Stomach (tissue), 9 donors: Measurements from ENCODE around the gene DCTN5. TPM values are rescaled to one million over a fixed set of nuclear protein-coding genes. Genes with fewer than 3 reads are reported as not detected.
"Not testable (repeated sequence)": the region's sequence is repeated elsewhere in the genome, so short reads cannot be mapped to it uniquely, and the experiment has no call there.

Source experiments
- DNase-seq, 2 donors: peaks; one replicate each; pipeline versions ENCODE4 v3.0.0 to v3.0.0-alpha.2; 2013 to 2019
- H3K27ac ChIP-seq, 5 donors: fragments of 200-600 bp in 4 of 5; sonication (generic) in 4 of 5; one replicate each; pipeline ENCODE4 v1.5.1; 2013 to 2019; ENCODE audit warnings: mild to moderate bottlenecking in 1 of 5, moderate library complexity in 1 of 5
- H3K27me3 ChIP-seq, 3 donors: fragments of 200-600 bp; sonication (generic); one replicate each; pipeline ENCODE4 v1.5.1; 2017 to 2019; ENCODE audit warnings: mixed run types in 1 of 3
- H3K36me3 ChIP-seq, 4 donors: fragments of 200-600 bp; sonication (generic); 1 replicate in 3 of 4; 2 replicates in 1 of 4; pipeline ENCODE4 v1.5.1; 2016 to 2019
- H3K4me1 ChIP-seq, 4 donors: fragments of 200-600 bp; sonication (generic); one replicate each; pipeline ENCODE4 v1.5.1; 2016 to 2019
- H3K4me3 ChIP-seq, 4 donors: fragments of 200-600 bp; sonication (generic) in 3 of 4; one replicate each; pipeline ENCODE4 v1.5.1; 2016 to 2019; ENCODE audit warnings: mild to moderate bottlenecking in 1 of 4
- H3K9me3 ChIP-seq, 4 donors: fragments of 200-600 bp; sonication (generic); one replicate each; pipeline ENCODE4 v1.5.1; 2016 to 2019
- EP300 ChIP-seq: sonication (generic); formaldehyde crosslinking; IDR thresholded peaks from one replicate; pipeline ENCODE4 v1.6.1; 2017; ENCODE audit warnings: antibody characterized with exemption
- POLR2A ChIP-seq, 4 donors: fragments of 450-650 bp; IDR thresholded peaks; one replicate each; pipeline ENCODE4 v1.6.1; 2016; ENCODE audit warnings: antibody characterized with exemption in 4 of 4, control low read depth in 2 of 4, mild to moderate bottlenecking in 1 of 4, moderate library complexity in 1 of 4
- POLR2AphosphoS5 ChIP-seq, 3 donors: sonication (generic); formaldehyde crosslinking; IDR thresholded peaks; one replicate each; pipeline ENCODE4 v1.6.1; 2016; ENCODE audit warnings: antibody characterized with exemption in 3 of 3
- WGBS, 5 donors: extraction: QIAGEN DNeasy Blood & Tissue Kit in 3 of 5; methylation state at CpG; one replicate each; pipeline versions ENCODE4 v1.1.5 to v1.1.7; 2013 to 2018; 5-methylcytosine and 5-hydroxymethylcytosine counted together
- intact Hi-C: fragments of 100-400 bp; cut with DNase I; formaldehyde crosslinking; loops from one replicate; pipeline ENCODE4 v1.15.1; 2023; ENCODE audit warnings: low total_unique reads
- polyA plus RNA-seq, 3 donors: library from polyadenylated mRNA; stranded (reverse); fragments of 200-250 nt; gene quantifications; one replicate each; pipeline ENCODE4 v1.2.3, GENCODE V29; 2013
- total RNA-seq, 5 donors: library from RNA; depleted of rRNA; stranded (reverse); fragments of >200 nt; gene quantifications; one replicate each; pipeline versions ENCODE4 v1.1.0 to v1.2.3, GENCODE V29; 2014 to 2016
- TF ChIP-seq, protein P1 (sequence below), 7 experiments: fragments of 450-650 bp in 4 of 7; fragments of 200-600 bp in 3 of 7; sonication (generic) in 3 of 7; IDR thresholded peaks; one replicate each; pipeline ENCODE4 v1.5.1; 2016 to 2019; ENCODE audit warnings: antibody characterized with exemption in 7 of 7, control low read depth in 2 of 7, mild to moderate bottlenecking in 1 of 7
- donor health status: healthy with polysubstance abuse.
- donor health status: Bipolar disorder and iron deficiency.
- donor health status: healthy.

Gene DCTN5
- total and polyA plus RNA-seq, 8 donors: 3.5 to 47.4 (median 12.6) TPM

DNA sequence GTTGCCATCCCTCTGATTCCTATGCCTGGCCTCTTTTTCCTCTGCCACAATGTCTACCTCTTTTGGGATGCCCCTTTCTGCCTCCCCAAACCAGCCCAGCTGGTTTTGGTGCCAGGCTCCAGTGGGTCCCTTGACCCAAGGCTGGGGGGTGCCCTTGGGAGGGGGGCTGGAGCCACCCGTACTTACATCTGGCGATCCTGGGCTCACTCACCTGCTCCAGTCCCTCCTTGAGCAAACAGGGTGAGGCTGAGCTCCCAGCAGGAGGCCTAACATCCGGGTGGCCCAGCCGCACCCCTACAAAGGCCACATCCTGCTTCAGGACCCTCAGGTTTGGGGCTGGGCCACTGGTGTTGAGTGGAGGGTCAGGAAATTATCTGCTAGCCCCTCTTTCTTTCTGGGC lies 70.5 kb downstream of the DCTN5 start:
- peak in 2 of 3 donors; percentile 82 to 83 for TF ChIP-seq POLR2AphosphoS5 (IDR thresholded peaks at IDR 0.05)
- TF ChIP-seq, protein P1, sequence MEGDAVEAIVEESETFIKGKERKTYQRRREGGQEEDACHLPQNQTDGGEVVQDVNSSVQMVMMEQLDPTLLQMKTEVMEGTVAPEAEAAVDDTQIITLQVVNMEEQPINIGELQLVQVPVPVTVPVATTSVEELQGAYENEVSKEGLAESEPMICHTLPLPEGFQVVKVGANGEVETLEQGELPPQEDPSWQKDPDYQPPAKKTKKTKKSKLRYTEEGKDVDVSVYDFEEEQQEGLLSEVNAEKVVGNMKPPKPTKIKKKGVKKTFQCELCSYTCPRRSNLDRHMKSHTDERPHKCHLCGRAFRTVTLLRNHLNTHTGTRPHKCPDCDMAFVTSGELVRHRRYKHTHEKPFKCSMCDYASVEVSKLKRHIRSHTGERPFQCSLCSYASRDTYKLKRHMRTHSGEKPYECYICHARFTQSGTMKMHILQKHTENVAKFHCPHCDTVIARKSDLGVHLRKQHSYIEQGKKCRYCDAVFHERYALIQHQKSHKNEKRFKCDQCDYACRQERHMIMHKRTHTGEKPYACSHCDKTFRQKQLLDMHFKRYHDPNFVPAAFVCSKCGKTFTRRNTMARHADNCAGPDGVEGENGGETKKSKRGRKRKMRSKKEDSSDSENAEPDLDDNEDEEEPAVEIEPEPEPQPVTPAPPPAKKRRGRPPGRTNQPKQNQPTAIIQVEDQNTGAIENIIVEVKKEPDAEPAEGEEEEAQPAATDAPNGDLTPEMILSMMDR (IDR thresholded peaks at IDR 0.05): no peak
- H3K4me1 ChIP-seq: peaks cover 0 to 15% (median 7%) of the 10 kb centered on the region in 4 donors
- H3K4me3 ChIP-seq: peak overlapping the region in 3 of 4 donors; percentile 38 to 52 (median 44)
- 27 to 69% (median 33%) methylated on average over 4 of the region's 4 CpGs for WGBS, 5 donors
- H3K36me3 ChIP-seq: peaks cover 0 to 35% (median 20%) of the 10 kb centered on the region in 4 donors
- H3K27me3 ChIP-seq: peaks cover 0 to 66% (median 18%) of the 10 kb centered on the region in 3 donors
- intact Hi-C loops: no loop called here
- peaks cover 0 to 21% (median 15%) of the 10 kb centered on the region in 4 donors for H3K9me3 ChIP-seq
- H3K27ac ChIP-seq: peak overlapping the region; percentile 69 to 88 (median 82)
- peak; percentile 79 to 89 for DNase-seq

DNA sequence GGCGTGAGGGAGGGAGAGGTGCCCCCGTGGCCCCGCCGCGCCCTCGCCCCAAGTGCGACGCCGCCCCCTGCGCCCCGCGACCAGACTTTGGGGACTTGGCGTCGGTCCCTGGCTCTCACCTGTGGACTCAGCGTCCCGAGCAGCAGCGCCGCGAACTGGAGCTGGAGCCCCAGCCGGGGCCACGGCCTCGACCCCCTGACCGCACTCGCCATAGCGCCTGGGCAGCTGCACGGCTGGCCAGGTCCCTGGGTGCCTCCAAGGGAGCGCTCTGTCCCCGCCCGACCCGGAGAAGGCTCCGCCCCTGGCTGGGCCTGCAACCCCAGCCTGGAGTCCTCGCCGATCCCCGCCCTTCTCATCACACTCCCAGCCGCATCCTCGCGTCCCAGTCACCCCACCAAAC lies 71.7 kb downstream of the DCTN5 start, which contains the start of gene ERN2:
Gene ERN2, minus strand, starts transcription at position 247 of the 400 bp plus-strand sequence. Its CDS starts 35 bp downstream, at position 212.
- peak within 1 kb of the TSS; percentile 81 to 88 (median 86) for H3K27ac ChIP-seq
- H3K4me3 ChIP-seq: peak within 1 kb of the TSS; percentile 27 to 52 (median 41)
- intact Hi-C loops: no loop called here
- peak; percentile 68 to 74 for DNase-seq
- peaks cover 0 to 21% (median 15%) of the 10 kb centered on the region in 4 donors for H3K9me3 ChIP-seq
- TF ChIP-seq EP300 (no peak), POLR2A (IDR thresholded peaks at IDR 0.05) (no peak), POLR2AphosphoS5 (IDR thresholded peaks at IDR 0.05) (peak in 2 of 3 donors; percentile 68 to 73)
- TF ChIP-seq, protein P1 (IDR thresholded peaks at IDR 0.05): no peak
- 1 to 6% (median 3%) methylated on average over 12 to 37 of the region's 37 CpGs for WGBS, 5 donors
- H3K36me3 ChIP-seq: peaks cover 0 to 23% (median 15%) of the 10 kb centered on the region in 4 donors
- peaks cover 0 to 15% (median 7%) of the 10 kb centered on the region in 4 donors for H3K4me1 ChIP-seq
- peaks cover 0 to 73% (median 18%) of the 10 kb centered on the region in 3 donors for H3K27me3 ChIP-seq

DNA sequence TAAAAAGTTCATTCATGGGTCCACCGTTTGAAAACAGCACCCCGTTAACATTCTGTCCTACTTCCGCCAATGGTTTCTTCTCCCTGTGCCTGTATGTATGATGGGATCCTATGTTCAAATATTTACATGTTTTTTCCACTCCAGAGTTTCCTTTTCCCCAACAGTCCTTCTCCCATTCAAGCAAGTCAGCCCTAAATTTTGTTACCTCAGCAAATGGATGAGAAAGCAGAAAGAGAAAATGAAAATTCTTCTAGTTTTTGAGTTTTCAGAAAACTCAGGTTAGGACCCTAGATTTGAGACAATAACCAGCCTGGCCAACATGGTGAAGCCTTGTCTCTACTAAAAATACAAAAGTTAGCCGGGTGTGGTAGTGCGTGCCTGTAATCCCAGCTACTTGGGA lies 75.2 kb downstream of the DCTN5 start:
- DNase-seq: no peak
- Histone ChIP-seq H3K27ac (no peak overlapping the region), H3K36me3 (no peaks in the 10 kb centered on the region), H3K4me1 (peaks cover 0 to 12% (median 7%) of the 10 kb centered on the region in 4 donors), H3K4me3 (no peak overlapping the region), H3K27me3 (peaks cover 0 to 64% (median 18%) of the 10 kb centered on the region in 3 donors), H3K9me3 (no peaks in the 10 kb centered on the region)
- TF ChIP-seq POLR2AphosphoS5 (IDR thresholded peaks at IDR 0.05) (no peak), EP300 (no peak), POLR2A (IDR thresholded peaks at IDR 0.05) (no peak)
- TF ChIP-seq, protein P1 (IDR thresholded peaks at IDR 0.05): no peak
- intact Hi-C loops: no loop called here
- WGBS, 5 donors: 74 to 79% (median 76%) methylated on average over 5 of the region's 5 CpGs

DNA sequence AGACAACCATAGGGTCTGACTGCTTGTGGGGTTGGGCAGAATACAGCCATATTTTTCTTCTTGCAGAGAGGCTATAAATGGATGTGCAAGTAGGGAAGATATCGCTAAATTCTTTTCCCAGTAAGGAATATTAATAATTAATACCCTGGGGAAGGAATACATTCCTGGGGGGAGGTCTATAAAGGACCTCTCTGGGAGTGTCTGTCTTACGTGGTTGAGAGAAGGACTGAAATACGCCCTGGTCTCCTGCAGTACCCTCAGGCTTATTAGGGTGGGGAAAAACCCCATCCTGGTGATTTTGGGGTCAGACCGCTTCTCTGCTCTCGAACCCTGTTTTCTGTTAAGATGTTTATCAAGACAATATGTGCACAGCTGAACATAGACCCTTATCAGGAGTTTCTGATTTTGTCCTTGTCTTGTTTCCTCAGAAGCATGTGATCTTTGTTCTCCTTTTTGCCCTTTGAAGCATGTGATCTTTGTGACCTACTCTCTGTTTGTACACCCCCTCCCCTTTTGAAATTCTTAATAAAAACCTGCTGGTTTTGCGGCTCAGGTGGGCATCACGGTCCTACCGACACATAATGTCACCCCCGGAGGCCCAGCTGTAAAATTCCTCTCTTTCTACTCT lies 81.5 kb downstream of the DCTN5 start:
- DNase-seq, H3K4me3 ChIP-seq, H3K27ac ChIP-seq, H3K36me3 ChIP-seq, H3K4me1 ChIP-seq, intact Hi-C loops: not testable (repeated sequence)
- 70 to 78% (median 77%) methylated on average over 9 of the region's 9 CpGs for WGBS, 5 donors
- peaks cover 0 to 10% (median 0%) of the 10 kb centered on the region in 3 donors for H3K27me3 ChIP-seq
- peaks cover 0 to 18% (median 9%) of the 10 kb centered on the region in 4 donors for H3K9me3 ChIP-seq
